Esophagus muscularis mucosa (tissue), 4 donors: ENCODE results near the gene TMED4.

ENCODE experiments used
- CTCF ChIP-seq, 3 experiments: fragments of 200-600 bp in 2 of 3; fragments of 450-650 bp in 1 of 3; sonication (generic) in 2 of 3; IDR thresholded peaks; one replicate each; pipeline ENCODE4 v1.5.1; 2017 to 2019; ENCODE audit warnings: antibody characterized with exemption in 3 of 3, mild to moderate bottlenecking in 2 of 3, moderate library complexity in 1 of 3
- EP300 ChIP-seq: sonication (generic); formaldehyde crosslinking; IDR thresholded peaks from one replicate; pipeline ENCODE4 v1.6.1; 2017; ENCODE audit warnings: antibody characterized with exemption
- POLR2A ChIP-seq: fragments of 450-650 bp; IDR thresholded peaks from one replicate; pipeline ENCODE4 v1.6.1; 2017; ENCODE audit warnings: antibody characterized with exemption, moderate library complexity, mild to moderate bottlenecking, low read depth
- POLR2AphosphoS5 ChIP-seq, 2 donors: sonication (generic); formaldehyde crosslinking; IDR thresholded peaks; one replicate each; pipeline ENCODE4 v1.6.1; 2017; ENCODE audit warnings: antibody characterized with exemption in 2 of 2

DNA sequence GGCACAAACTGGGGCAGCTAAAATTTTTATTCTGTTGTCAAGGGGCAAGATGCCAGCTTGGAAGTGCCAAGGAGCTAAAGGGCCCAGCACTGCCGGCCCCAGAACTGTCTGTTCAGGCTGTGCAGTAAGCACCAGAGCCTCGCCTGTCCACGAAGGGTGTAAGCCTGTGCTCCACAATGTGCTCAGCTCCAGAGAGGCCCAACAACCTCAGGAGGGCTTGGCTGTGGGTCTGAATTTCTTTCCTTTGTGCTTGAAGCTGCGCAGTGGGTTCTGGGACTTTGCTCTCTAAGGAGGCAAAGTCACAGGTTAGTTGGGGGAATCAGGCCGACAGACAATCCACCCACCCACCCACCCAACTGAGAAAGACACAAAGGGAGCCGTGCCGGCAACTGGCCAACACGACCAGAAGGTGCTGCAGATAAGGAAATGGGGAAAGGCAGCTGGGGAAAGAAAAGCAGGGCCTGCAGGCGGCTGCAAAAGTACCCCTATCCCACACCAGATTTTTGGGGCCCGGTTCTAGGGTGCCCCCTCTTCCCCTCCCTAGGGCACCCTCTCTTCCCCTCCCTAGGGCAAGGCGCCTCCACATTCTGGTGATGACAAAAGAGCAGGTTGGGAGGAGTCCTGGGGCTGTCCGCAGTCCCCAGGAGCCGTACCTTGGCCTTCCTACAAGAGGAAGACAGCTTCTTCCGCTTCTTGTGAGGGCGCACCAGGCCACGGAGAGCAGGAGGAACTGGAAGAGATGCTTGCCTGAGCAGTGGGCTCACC, 16.1 kb downstream of the TMED4 start:
- TF ChIP-seq CTCF (IDR thresholded peaks at IDR 0.05): no peak
- no peak for TF ChIP-seq EP300
- TF ChIP-seq POLR2AphosphoS5 (IDR thresholded peaks at IDR 0.05): no peak
- TF ChIP-seq POLR2A: no peak
